Mesangial cell (primary cell): ENCODE measurements around the gene ZNF527. TPM values are rescaled to one million over a fixed set of nuclear protein-coding genes. Genes with fewer than 3 reads are reported as not detected.

ENCODE experiments used
- total RNA-seq: library from RNA; depleted of rRNA; stranded (reverse); fragments of >200 nt; gene quantifications from 2 replicates; pipeline ENCODE4 v1.2.3, GENCODE V29; 2015

ZNF527 gene
- total RNA-seq: 1.3 and 1.8 TPM in 2 replicates

DNA sequence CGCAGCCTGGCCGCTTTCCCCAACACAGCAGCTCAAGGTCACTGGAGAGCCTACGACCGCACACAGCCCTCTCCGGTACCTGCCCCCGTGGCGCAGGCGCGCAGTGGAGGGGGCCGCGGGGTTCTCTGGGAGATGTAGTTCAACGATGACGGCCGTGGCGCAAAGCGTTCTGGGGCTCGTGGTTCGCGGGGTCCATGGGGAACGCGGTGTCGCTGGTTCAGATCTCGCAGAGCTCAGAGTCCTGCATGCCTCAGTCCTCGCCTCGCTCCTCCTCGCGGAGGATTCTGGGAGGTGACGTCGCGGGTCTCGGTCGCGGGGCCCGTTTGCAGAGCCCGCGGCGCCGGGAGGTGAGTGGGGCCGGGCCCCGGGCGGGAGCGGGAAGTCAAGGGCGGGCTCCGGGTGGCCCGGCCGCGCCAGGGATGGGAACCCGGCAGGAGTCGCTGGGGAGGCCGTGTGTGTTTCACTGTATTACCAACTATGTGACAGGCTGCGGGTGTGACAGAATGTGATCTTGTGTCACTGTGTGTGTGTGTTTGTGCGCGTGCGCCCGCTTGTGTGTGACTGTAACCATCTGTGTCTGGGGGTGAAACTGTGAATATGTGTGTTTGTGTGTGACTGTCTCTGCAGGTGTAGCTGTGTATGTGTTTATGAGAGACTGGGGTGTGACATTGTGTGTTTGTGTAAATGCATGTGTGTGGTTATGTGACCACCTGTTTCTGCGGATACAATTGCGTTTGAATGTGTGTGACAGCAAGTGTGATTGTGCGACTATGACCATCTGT is at the start of gene ZNF527:
Gene ZNF527 (plus strand): TSS at position 220 of the 782 bp plus-strand sequence. CDS start 3,100 bp downstream, outside the sequence.

Other genes with a start within 250 kb of the ZNF527 start
- 1.8 and 10.1 TPM in 2 replicates for gene ZNF585A, start 198.4 kb upstream of the ZNF527 start, total RNA-seq
- 6.5 and 12.3 TPM in 2 replicates for gene ZNF585B, start 160.6 kb upstream of the ZNF527 start, total RNA-seq
- 1.1 and 3.0 TPM in 2 replicates for gene ZNF383, start 152.9 kb upstream of the ZNF527 start, total RNA-seq
- gene ZNF569, start 96.3 kb downstream of the ZNF527 start, total RNA-seq: 4.7 and 7.6 TPM in 2 replicates
- 1.3 and 6.0 TPM in 2 replicates for gene ZNF570, start 98.3 kb downstream of the ZNF527 start, total RNA-seq
- gene ZNF793, start 135.8 kb downstream of the ZNF527 start, total RNA-seq: 1.1 and 3.3 TPM in 2 replicates
- gene ZNF571, start 223.7 kb downstream of the ZNF527 start, total RNA-seq: 0.65 and 1.9 TPM in 2 replicates
- gene ZNF540, start 223.8 kb downstream of the ZNF527 start, total RNA-seq: 0.16 and 0.76 TPM in 2 replicates